Stomach (tissue), 9 donors: ENCODE data around the gene BCR. TPM values are rescaled to one million over a fixed set of nuclear protein-coding genes. Genes with fewer than 3 reads are reported as not detected.

Experiments
- DNase-seq, 2 donors: peaks; one replicate each; pipeline versions ENCODE4 v3.0.0 to v3.0.0-alpha.2; 2013 to 2019
- H3K27ac ChIP-seq, 5 donors: fragments of 200-600 bp in 4 of 5; sonication (generic) in 4 of 5; one replicate each; pipeline ENCODE4 v1.5.1; 2013 to 2019; ENCODE audit warnings: mild to moderate bottlenecking in 1 of 5, moderate library complexity in 1 of 5
- H3K27me3 ChIP-seq, 3 donors: fragments of 200-600 bp; sonication (generic); one replicate each; pipeline ENCODE4 v1.5.1; 2017 to 2019; ENCODE audit warnings: mixed run types in 1 of 3
- H3K36me3 ChIP-seq, 4 donors: fragments of 200-600 bp; sonication (generic); 1 replicate in 3 of 4; 2 replicates in 1 of 4; pipeline ENCODE4 v1.5.1; 2016 to 2019
- H3K4me1 ChIP-seq, 4 donors: fragments of 200-600 bp; sonication (generic); one replicate each; pipeline ENCODE4 v1.5.1; 2016 to 2019
- H3K4me3 ChIP-seq, 4 donors: fragments of 200-600 bp; sonication (generic) in 3 of 4; one replicate each; pipeline ENCODE4 v1.5.1; 2016 to 2019; ENCODE audit warnings: mild to moderate bottlenecking in 1 of 4
- H3K9me3 ChIP-seq, 4 donors: fragments of 200-600 bp; sonication (generic); one replicate each; pipeline ENCODE4 v1.5.1; 2016 to 2019
- EP300 ChIP-seq: sonication (generic); formaldehyde crosslinking; IDR thresholded peaks from one replicate; pipeline ENCODE4 v1.6.1; 2017; ENCODE audit warnings: antibody characterized with exemption
- POLR2A ChIP-seq, 4 donors: fragments of 450-650 bp; IDR thresholded peaks; one replicate each; pipeline ENCODE4 v1.6.1; 2016; ENCODE audit warnings: antibody characterized with exemption in 4 of 4, control low read depth in 2 of 4, mild to moderate bottlenecking in 1 of 4, moderate library complexity in 1 of 4
- POLR2AphosphoS5 ChIP-seq, 3 donors: sonication (generic); formaldehyde crosslinking; IDR thresholded peaks; one replicate each; pipeline ENCODE4 v1.6.1; 2016; ENCODE audit warnings: antibody characterized with exemption in 3 of 3
- whole genome bisulfite sequencing, 5 donors: extraction: QIAGEN DNeasy Blood & Tissue Kit in 3 of 5; methylation state at CpG; one replicate each; pipeline versions ENCODE4 v1.1.5 to v1.1.7; 2013 to 2018; 5-methylcytosine and 5-hydroxymethylcytosine counted together
- intact Hi-C: fragments of 100-400 bp; cut with DNase I; formaldehyde crosslinking; loops from one replicate; pipeline ENCODE4 v1.15.1; 2023; ENCODE audit warnings: low total_unique reads
- polyA plus RNA-seq, 3 donors: library from polyadenylated mRNA; stranded (reverse); fragments of 200-250 nt; gene quantifications; one replicate each; pipeline ENCODE4 v1.2.3, GENCODE V29; 2013
- total RNA-seq, 5 donors: library from RNA; depleted of rRNA; stranded (reverse); fragments of >200 nt; gene quantifications; one replicate each; pipeline versions ENCODE4 v1.1.0 to v1.2.3, GENCODE V29; 2014 to 2016
- TF ChIP-seq, protein P1 (sequence below), 7 experiments: fragments of 450-650 bp in 4 of 7; fragments of 200-600 bp in 3 of 7; sonication (generic) in 3 of 7; IDR thresholded peaks; one replicate each; pipeline ENCODE4 v1.5.1; 2016 to 2019; ENCODE audit warnings: antibody characterized with exemption in 7 of 7, control low read depth in 2 of 7, mild to moderate bottlenecking in 1 of 7
- donor health status: healthy with polysubstance abuse.
- donor health status: Bipolar disorder and iron deficiency.
- donor health status: healthy.

The BCR gene
- total and polyA plus RNA-seq, 8 donors: 10.4 to 80.1 (median 19.6) TPM

DNA sequence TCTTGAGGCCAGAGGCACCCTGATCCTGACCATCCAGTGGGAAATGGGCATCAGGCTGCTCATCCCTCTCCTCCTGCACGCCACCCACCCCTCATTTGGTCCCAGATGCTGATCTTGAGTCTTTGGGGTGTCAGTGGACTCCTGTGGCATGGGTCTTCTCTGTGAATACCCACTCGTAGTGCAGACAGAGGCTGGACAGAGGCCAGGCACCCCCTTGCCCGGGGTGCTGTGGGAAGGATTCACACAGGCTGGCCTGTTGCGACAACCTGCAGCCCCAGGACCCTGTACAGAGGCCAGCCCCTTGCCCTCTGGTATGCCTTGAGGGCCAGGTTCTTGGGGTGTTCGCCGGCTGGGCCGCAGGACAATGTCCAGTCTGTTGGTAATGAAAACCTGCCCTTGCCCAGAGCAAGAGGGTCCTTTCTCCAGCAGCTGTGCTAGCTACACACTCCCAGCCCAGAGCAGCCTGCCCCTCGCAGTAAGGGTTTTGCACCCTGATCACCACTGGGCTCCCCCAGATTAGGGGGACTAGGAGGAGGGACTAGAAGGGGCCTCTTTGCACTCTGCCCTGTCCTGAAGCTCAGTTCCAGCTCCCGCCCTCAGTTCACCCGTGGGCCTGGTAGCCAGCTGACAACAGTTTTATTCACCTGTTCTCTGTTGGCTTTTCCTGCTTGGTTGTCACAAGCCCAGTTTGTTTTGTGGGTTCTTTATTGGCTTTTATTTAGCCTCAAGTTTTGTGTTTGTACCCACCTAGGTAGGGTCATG is 76.0 kb downstream of the BCR start:
- Histone ChIP-seq H3K9me3 (no peaks in the 10 kb centered on the region), H3K4me3 (no peak overlapping the region), H3K36me3 (peaks cover 17 to 65% (median 49%) of the 10 kb centered on the region in 4 donors), H3K27me3 (no peaks in the 10 kb centered on the region), H3K4me1 (peaks cover 24 to 40% (median 33%) of the 10 kb centered on the region in 4 donors), H3K27ac (peak overlapping the region; percentile 20 to 84 (median 79))
- DNase-seq: no peak
- no peak for TF ChIP-seq POLR2AphosphoS5 (IDR thresholded peaks at IDR 0.05)
- TF ChIP-seq EP300: no peak
- TF ChIP-seq, protein P1, sequence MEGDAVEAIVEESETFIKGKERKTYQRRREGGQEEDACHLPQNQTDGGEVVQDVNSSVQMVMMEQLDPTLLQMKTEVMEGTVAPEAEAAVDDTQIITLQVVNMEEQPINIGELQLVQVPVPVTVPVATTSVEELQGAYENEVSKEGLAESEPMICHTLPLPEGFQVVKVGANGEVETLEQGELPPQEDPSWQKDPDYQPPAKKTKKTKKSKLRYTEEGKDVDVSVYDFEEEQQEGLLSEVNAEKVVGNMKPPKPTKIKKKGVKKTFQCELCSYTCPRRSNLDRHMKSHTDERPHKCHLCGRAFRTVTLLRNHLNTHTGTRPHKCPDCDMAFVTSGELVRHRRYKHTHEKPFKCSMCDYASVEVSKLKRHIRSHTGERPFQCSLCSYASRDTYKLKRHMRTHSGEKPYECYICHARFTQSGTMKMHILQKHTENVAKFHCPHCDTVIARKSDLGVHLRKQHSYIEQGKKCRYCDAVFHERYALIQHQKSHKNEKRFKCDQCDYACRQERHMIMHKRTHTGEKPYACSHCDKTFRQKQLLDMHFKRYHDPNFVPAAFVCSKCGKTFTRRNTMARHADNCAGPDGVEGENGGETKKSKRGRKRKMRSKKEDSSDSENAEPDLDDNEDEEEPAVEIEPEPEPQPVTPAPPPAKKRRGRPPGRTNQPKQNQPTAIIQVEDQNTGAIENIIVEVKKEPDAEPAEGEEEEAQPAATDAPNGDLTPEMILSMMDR (IDR thresholded peaks at IDR 0.05): no peak
- no peak for TF ChIP-seq POLR2A (IDR thresholded peaks at IDR 0.05)
- WGBS, 5 donors: 79 to 90% (median 81%) methylated on average over 9 to 10 of the region's 10 CpGs
- intact Hi-C loops: no loop called here

DNA sequence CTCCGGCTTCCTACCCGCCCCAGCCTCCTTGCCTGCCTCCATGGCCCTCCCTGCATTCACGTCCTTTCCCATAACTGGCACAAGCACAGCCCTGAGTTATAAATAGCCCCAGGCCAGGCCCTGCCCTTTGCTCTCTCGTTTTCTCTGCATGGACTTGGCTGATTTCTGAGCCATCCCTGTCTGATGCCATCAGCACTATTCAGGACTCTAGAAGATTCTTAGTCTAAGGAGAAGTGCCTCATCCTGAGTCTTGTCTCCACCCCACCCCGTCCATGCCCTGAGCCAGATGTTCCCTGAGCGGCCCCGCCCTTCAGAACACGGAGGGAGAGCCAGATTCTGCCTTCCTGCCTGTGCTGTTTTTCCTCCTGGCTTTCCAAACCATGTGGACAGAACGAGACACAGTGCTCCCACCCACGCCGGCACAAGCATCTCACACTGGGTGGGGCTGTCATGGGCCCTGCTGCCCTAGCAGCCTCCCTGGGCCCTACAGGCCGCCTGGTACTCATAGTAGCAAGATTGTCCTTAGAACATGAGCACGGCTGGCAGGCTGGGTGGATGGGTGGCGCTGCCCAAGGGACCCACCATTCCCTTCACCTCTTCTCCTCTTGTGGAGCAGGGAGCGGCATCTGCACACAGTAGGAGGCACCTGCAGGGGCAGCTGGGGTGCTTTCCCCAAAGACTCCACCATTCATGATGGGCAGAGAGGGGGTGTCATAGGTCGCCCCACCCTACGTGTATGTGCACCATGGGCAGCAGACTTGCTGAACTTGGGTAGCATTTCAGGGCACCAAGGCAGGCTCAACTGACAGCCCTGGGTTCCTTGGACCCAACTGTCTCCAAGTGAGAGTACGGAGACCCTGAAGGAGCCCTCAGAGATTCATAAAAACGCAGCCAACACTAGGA is 76.9 kb downstream of the BCR start:
- H3K27ac ChIP-seq: peak overlapping the region; percentile 20 to 84 (median 79)

DNA sequence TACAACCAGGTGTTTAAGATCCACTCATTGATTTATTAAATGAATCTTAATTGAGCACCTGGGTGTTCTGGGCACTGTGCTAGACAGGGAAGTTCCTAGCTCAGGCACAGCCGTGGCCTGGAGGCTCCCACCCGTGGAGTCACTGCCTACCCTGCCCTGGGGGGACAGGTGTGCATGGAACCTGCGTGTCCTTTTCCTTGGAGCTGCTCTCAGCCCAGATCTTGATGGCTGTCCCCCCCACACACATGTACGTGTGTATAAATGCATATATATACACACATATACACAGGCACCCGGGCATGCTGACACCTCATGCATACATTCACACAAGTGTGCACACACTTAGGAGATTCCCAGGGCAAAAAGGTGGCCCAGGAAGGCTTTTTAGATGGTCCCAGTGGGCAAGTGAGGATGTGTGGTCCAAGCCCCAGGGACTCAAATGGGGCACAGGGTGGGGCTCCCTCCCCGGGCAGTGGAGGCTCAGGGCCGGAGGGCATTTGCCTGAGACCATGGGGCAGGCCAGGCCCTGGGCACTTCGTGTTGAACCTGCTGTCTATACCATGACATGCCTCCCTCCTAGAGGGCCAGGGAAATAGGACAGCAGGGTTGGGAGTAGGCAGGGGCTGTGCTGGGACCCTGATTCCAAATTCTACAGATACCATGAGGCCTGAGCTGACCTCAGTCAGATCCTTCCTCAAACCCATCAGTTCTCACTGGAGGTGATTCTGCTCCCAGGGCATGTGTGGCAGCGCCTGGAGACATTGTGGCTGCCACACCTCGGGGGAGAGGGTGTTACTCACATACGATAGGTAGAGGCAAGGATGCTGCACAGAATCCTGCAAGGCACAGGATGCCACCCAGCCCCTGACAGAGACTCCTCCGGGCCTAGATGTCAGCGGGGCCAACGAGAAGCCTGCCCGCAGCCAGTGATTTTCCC is 77.8 kb downstream of the BCR start:
- intact Hi-C loops: no loop called here
- no peak for DNase-seq
- no peak overlapping the region for H3K4me3 ChIP-seq
- H3K9me3 ChIP-seq: no peaks in the 10 kb centered on the region
- WGBS, 5 donors: 85 to 90% (median 89%) methylated on average over 15 of the region's 15 CpGs
- H3K36me3 ChIP-seq: peaks cover 28 to 81% (median 65%) of the 10 kb centered on the region in 4 donors
- H3K4me1 ChIP-seq: peaks cover 20 to 32% (median 29%) of the 10 kb centered on the region in 4 donors
- no peak for TF ChIP-seq POLR2A (IDR thresholded peaks at IDR 0.05)
- no peak for TF ChIP-seq EP300
- no peak for TF ChIP-seq POLR2AphosphoS5 (IDR thresholded peaks at IDR 0.05)
- TF ChIP-seq, protein P1 (IDR thresholded peaks at IDR 0.05): no peak
- H3K27ac ChIP-seq: peak overlapping the region in 4 of 5 donors; percentile 63 to 84 (median 80)
- no peaks in the 10 kb centered on the region for H3K27me3 ChIP-seq

More for the DNA sequence above, 76.9 kb downstream of the BCR start:
- H3K9me3 ChIP-seq: no peaks in the 10 kb centered on the region
- no peaks in the 10 kb centered on the region for H3K27me3 ChIP-seq
- intact Hi-C loops: no loop called here
- TF ChIP-seq, protein P1 (IDR thresholded peaks at IDR 0.05): peak in 1 of 7 experiments; percentile 6
- TF ChIP-seq EP300: no peak
- peak in 2 of 3 donors; percentile 30 to 38 for TF ChIP-seq POLR2AphosphoS5 (IDR thresholded peaks at IDR 0.05)
- DNase-seq: peak in 1 of 2 donors; percentile 61
- peaks cover 26 to 73% (median 57%) of the 10 kb centered on the region in 4 donors for H3K36me3 ChIP-seq
- peak overlapping the region in 1 of 4 donors; percentile 2 for H3K4me3 ChIP-seq
- 40 to 52% (median 48%) methylated on average over 19 of the region's 19 CpGs for WGBS, 5 donors
- H3K4me1 ChIP-seq: peaks cover 20 to 32% (median 27%) of the 10 kb centered on the region in 4 donors
